Measurements from ENCODE around the gene VCY1B.
"Not testable (repeated sequence)": the region's sequence is repeated elsewhere in the genome, so short reads cannot be mapped to it uniquely, and the experiment has no call there.

DNA sequence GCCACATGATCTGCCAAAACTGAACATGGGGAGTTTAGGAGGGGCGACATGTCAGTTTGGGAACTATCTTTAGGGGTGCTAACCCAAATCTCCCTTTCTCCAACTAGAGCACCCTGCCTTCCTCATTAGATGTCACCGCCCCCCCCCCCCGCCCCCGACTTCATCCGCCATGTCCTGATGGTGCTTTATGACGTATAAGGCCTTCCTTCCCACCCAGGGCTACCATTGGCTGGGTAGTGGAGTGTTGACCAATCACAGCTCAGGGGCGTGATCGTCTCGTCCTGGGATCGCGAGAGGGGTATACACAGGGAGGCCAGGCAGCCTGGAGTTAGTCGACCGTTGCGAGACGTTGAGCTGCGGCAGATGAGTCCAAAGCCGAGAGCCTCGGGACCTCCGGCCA, at the start of gene VCY1B:
- TF ChIP-seq, protein P1, sequence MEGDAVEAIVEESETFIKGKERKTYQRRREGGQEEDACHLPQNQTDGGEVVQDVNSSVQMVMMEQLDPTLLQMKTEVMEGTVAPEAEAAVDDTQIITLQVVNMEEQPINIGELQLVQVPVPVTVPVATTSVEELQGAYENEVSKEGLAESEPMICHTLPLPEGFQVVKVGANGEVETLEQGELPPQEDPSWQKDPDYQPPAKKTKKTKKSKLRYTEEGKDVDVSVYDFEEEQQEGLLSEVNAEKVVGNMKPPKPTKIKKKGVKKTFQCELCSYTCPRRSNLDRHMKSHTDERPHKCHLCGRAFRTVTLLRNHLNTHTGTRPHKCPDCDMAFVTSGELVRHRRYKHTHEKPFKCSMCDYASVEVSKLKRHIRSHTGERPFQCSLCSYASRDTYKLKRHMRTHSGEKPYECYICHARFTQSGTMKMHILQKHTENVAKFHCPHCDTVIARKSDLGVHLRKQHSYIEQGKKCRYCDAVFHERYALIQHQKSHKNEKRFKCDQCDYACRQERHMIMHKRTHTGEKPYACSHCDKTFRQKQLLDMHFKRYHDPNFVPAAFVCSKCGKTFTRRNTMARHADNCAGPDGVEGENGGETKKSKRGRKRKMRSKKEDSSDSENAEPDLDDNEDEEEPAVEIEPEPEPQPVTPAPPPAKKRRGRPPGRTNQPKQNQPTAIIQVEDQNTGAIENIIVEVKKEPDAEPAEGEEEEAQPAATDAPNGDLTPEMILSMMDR (IDR thresholded peaks at IDR 0.05; ENCODE audit: insufficient read depth, low read depth, low read length), result not testable (repeated sequence)
- TF ChIP-seq EZH2 (IDR thresholded peaks at IDR 0.05; ENCODE audit: insufficient read depth, low read length), result not testable (repeated sequence)
